Keratinocyte (primary cell): ENCODE measurements around the gene MYO1C. TPM values are rescaled to one million over a fixed set of nuclear protein-coding genes. Genes with fewer than 3 reads are reported as not detected.

Experiments used
- DNase-seq: peaks from one replicate; pipeline ENCODE4 v3.0.0-alpha.2; 2011; ENCODE audit warnings: low read depth, missing footprints, low spot score
- FAIRE-seq: peaks from 2 replicates; lab custom pipeline; 2011; peaks lifted over from hg19 to GRCh38; lab: Jason Lieb, UNC
- H2AFZ ChIP-seq: 2 replicates; pipeline ENCODE4 v1.6.0; 2012; ENCODE audit warnings: low read length, control low read depth, inconsistent platforms; ENCODE audit not compliant: control insufficient read depth
- H3K27ac ChIP-seq: 2 replicates; pipeline ENCODE4 v1.5.1; 2011; ENCODE audit warnings: low read length; ENCODE audit not compliant: control insufficient read depth, insufficient read depth
- H3K27me3 ChIP-seq: 3 replicates; pipeline ENCODE4 v1.6.0; 2011; ENCODE audit warnings: low read length; ENCODE audit not compliant: control insufficient read depth, insufficient read depth; ENCODE audit errors: extremely low read depth
- H3K36me3 ChIP-seq, 2 experiments: 2 replicates in 1 of 2; 3 replicates in 1 of 2; pipeline ENCODE4 v1.5.1; 2011; ENCODE audit warnings: low read length in 2 of 2, mild to moderate bottlenecking in 1 of 2; ENCODE audit not compliant: control insufficient read depth in 2 of 2, insufficient read depth in 2 of 2; ENCODE audit errors: extremely low read depth in 1 of 2
- H3K4me1 ChIP-seq: 3 replicates; pipeline ENCODE4 v1.5.1; 2011; ENCODE audit warnings: low read length; ENCODE audit not compliant: control insufficient read depth, insufficient read depth; ENCODE audit errors: extremely low read depth
- H3K4me2 ChIP-seq: 3 replicates; pipeline ENCODE4 v1.6.0; 2011; ENCODE audit warnings: low read depth, low read length; ENCODE audit not compliant: control insufficient read depth, insufficient read depth; ENCODE audit errors: extremely low read depth
- H3K4me3 ChIP-seq, 3 experiments: fragments of 200-600 bp in 1 of 3; sonication (generic) in 1 of 3; 2 replicates in 2 of 3; 3 replicates in 1 of 3; pipeline ENCODE4 v1.5.1; 2011 to 2016; ENCODE audit warnings: low read length in 3 of 3, mild to moderate bottlenecking in 3 of 3, control low read depth in 2 of 3, inconsistent platforms in 1 of 3, low read depth in 1 of 3, mixed read lengths in 1 of 3, mixed run types in 1 of 3, moderate library complexity in 1 of 3; ENCODE audit not compliant: control insufficient read depth in 2 of 3, insufficient read depth in 2 of 3; ENCODE audit errors: extremely low read depth in 1 of 3
- H3K79me2 ChIP-seq: 2 replicates; pipeline ENCODE4 v1.6.0; 2012; ENCODE audit warnings: low read length; ENCODE audit not compliant: control insufficient read depth, insufficient read depth
- H3K9ac ChIP-seq: 3 replicates; pipeline ENCODE4 v1.6.0; 2011; ENCODE audit warnings: low read length; ENCODE audit not compliant: control insufficient read depth, insufficient read depth; ENCODE audit errors: extremely low read depth
- H3K9me1 ChIP-seq: 3 replicates; pipeline ENCODE4 v1.6.0; 2011; ENCODE audit warnings: low read length; ENCODE audit not compliant: control insufficient read depth, insufficient read depth; ENCODE audit errors: extremely low read depth
- H3K9me3 ChIP-seq: 2 replicates; pipeline ENCODE4 v1.5.1; 2012; ENCODE audit warnings: low read depth, low read length; ENCODE audit not compliant: control insufficient read depth
- H4K20me1 ChIP-seq: 3 replicates; pipeline ENCODE4 v1.6.0; 2011; ENCODE audit warnings: low read length; ENCODE audit not compliant: control insufficient read depth, insufficient read depth; ENCODE audit errors: extremely low read depth
- EZH2 ChIP-seq: IDR thresholded peaks from one replicate; pipeline ENCODE4 v1.6.1; 2012; ENCODE audit warnings: inconsistent platforms, mild to moderate bottlenecking, low read length, moderate library complexity
- dilution Hi-C: fragments of 300-500 bp; cut with MboI; formaldehyde crosslinking; loops from one replicate; pipeline ENCODE4 v1.7.0; 2020; ENCODE audit warnings: low sequenced_read_pairs; ENCODE audit not compliant: extremely low pct_ligation_motif_present
- polyA plus RNA-seq, 5 experiments: library from polyadenylated mRNA; depleted of rRNA in 3 of 5; stranded (reverse) in 3 of 5; stranded (forward) in 1 of 5; unstranded in 1 of 5; fragments of >200 nt; gene quantifications; 1 replicate in 1 of 5; 2 replicates in 3 of 5; 3 replicates in 1 of 5; pipeline versions ENCODE4 v1.2.1 to v1.2.3, GENCODE V29; 2011 to 2012; ENCODE audit warnings: missing spikeins in 2 of 5, low read depth in 1 of 5, low replicate concordance in 1 of 5
- TF ChIP-seq, protein P1 (sequence below), 3 experiments: IDR thresholded peaks in 1 of 3; conservative IDR thresholded peaks in 1 of 3; optimal IDR thresholded peaks in 1 of 3; 2 replicates in 2 of 3; 3 replicates in 1 of 3; pipeline versions ENCODE3 to v1.5.1; 2011; ENCODE audit warnings: low read length in 3 of 3, mild to moderate bottlenecking in 3 of 3, moderate library complexity in 2 of 3, control low read depth in 1 of 3, inconsistent platforms in 1 of 3; ENCODE audit not compliant: insufficient read depth in 2 of 3; ENCODE audit errors: extremely low read depth in 1 of 3

Gene MYO1C
- polyA plus RNA-seq, 1 donor (not counting 4 experiments of a cell fraction or from before 2014, with no cell fraction given) = 101 TPM

DNA sequence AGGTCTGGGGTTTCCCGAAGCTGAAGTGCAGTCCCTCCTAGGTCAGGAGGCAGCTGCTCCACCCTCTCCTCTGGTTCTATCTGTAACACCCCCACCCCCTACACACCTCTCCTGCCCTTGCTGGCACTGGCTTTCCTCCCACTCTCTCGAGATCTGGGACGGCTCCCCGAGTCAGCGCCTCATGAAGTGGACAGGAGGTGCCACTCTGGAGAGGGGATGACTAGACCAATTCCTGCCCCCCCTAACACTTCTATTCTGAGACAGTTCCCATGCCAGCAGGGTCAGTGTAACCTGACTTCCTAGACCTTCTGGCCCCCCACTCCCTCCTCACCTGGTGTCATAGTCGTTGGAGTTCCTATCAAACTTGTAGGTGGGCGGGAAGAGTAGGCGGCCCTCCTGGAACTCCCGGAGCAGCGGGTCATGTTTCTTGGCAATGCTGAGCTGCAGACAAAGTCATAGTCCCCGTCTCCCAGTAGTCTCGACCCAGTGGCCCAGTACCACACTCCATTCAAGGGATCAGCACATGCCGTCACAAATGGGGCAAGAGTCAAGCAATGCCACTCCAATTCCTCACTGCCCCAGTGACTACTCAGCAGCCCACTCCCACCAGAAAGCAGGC is 14.3 kb upstream of the MYO1C start:
- FAIRE-seq (no peak), DNase-seq (no peak)
- Histone ChIP-seq H3K4me2 (no peak overlapping the region), H3K9ac (no peak overlapping the region), H3K79me2 (no peaks in the 10 kb centered on the region), H3K36me3 (peaks cover 13 to 19% of the 10 kb centered on the region in 2 experiments), H2AFZ (no peak overlapping the region), H3K9me3 (no peaks in the 10 kb centered on the region), H3K9me1 (no peaks in the 10 kb centered on the region), H3K27me3 (no peaks in the 10 kb centered on the region), H4K20me1 (no peaks in the 10 kb centered on the region), H3K27ac (no peak overlapping the region), H3K4me1 (peaks cover 20% of the 10 kb centered on the region), H3K4me3 (no peak overlapping the region)
- dilution Hi-C loops = no loop called here
- TF ChIP-seq EZH2 = no peak
- TF ChIP-seq, protein P1, sequence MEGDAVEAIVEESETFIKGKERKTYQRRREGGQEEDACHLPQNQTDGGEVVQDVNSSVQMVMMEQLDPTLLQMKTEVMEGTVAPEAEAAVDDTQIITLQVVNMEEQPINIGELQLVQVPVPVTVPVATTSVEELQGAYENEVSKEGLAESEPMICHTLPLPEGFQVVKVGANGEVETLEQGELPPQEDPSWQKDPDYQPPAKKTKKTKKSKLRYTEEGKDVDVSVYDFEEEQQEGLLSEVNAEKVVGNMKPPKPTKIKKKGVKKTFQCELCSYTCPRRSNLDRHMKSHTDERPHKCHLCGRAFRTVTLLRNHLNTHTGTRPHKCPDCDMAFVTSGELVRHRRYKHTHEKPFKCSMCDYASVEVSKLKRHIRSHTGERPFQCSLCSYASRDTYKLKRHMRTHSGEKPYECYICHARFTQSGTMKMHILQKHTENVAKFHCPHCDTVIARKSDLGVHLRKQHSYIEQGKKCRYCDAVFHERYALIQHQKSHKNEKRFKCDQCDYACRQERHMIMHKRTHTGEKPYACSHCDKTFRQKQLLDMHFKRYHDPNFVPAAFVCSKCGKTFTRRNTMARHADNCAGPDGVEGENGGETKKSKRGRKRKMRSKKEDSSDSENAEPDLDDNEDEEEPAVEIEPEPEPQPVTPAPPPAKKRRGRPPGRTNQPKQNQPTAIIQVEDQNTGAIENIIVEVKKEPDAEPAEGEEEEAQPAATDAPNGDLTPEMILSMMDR (optimal IDR thresholded peaks at IDR 0.05 in 1 of 3, IDR thresholded peaks at IDR 0.05 in 1 of 3, conservative IDR thresholded peaks at IDR 0.05 in 1 of 3; ENCODE audit: extremely low read depth in 1 of 3, insufficient read depth in 2 of 3, low read length in 3 of 3) = no peak

GRCh38 chr17:1505586-1505985 is 13.1 kb upstream of the MYO1C start:
- Histone ChIP-seq H3K4me2 (no peak overlapping the region), H3K4me3 (no peak overlapping the region), H3K27ac (no peak overlapping the region), H4K20me1 (no peaks in the 10 kb centered on the region), H3K79me2 (no peaks in the 10 kb centered on the region), H3K9me1 (no peaks in the 10 kb centered on the region), H3K36me3 (peaks cover 15 to 19% of the 10 kb centered on the region in 2 experiments), H3K9me3 (no peaks in the 10 kb centered on the region), H3K27me3 (no peaks in the 10 kb centered on the region), H3K4me1 (peaks cover 10% of the 10 kb centered on the region), H2AFZ (no peak overlapping the region), H3K9ac (no peak overlapping the region)
- FAIRE-seq (no peak), DNase-seq (no peak)
- no peak for TF ChIP-seq EZH2
- TF ChIP-seq, protein P1 (optimal IDR thresholded peaks at IDR 0.05 in 1 of 3, IDR thresholded peaks at IDR 0.05 in 1 of 3, conservative IDR thresholded peaks at IDR 0.05 in 1 of 3; ENCODE audit: extremely low read depth in 1 of 3, insufficient read depth in 2 of 3, low read length in 3 of 3) = no peak
- dilution Hi-C loops = no loop called here
